ENCODE results near the gene C19orf18. TPM values are rescaled to one million over a fixed set of nuclear protein-coding genes. Genes with fewer than 3 reads are reported as not detected.
"Not testable (repeated sequence)": the region's sequence is repeated elsewhere in the genome, so short reads cannot be mapped to it uniquely, and the experiment has no call there.

C19orf18 gene
- total RNA-seq, 4 donors from 2014 or later: not detected

- Histone ChIP-seq H3K36me3 (peaks cover 0 to 17% of the 10 kb centered on the region in 2 donors), H3K27ac (no peak overlapping the region), H3K27me3 (no peaks in the 10 kb centered on the region), H3K4me3 (replicated peaks in 1 of 3) (no peak overlapping the region), H3K9me3 (no peaks in the 10 kb centered on the region), H3K4me1 (peaks cover 0 to 11% of the 10 kb centered on the region in 2 donors)
- 44 to 75% methylated on average over 21 to 22 of the region's 22 CpGs for WGBS, 2 donors
- TF ChIP-seq CTCF (IDR thresholded peaks at IDR 0.05) (no peak), POLR2A (IDR thresholded peaks at IDR 0.05) (no peak)
- DNase-seq: no peak
- intact Hi-C loops (cut with DNase I): no loop called here
Measured at GRCh38 chr19:58010507-58010906, 36.2 kb upstream of the C19orf18 start.

DNA sequence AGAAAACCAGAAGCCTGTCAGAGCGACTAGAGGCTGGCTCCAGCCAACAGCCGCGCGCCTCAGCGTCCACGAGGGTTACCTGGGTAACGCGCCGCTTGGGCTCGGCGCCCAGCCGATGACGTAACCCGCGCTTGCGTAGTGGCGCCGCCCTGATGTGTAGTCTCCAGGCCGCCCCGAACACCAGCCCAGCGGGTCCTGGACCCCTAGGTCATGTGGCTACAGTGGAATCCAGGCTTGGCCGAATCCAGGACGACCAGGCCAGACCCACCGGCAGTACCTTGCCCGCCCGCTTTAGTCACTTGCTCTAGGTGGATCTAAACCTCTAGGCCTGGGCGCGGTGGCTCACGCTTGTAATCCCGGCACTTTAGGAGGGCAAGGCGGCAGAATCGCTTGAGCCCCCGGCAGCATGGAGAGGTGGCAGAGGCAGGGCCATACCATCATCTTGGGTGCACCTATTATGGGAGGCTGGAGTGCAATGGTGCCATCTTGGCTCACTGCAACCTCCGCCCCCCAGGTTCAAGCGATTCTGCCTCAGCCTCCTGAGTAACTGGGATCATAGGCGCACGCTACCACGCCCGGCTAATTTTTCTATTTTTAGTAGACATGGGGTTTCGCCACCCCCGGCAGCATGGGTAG is 35.5 kb upstream of the C19orf18 start:
- peaks cover 0 to 11% of the 10 kb centered on the region in 2 donors for H3K4me1 ChIP-seq
- peak; percentile 93 to 95 for DNase-seq
- peak overlapping the region in 1 of 3 donors; percentile 32 for H3K4me3 ChIP-seq (replicated peaks in 1 of 3)
- TF ChIP-seq POLR2A (IDR thresholded peaks at IDR 0.05) (peak; percentile 44 to 46), CTCF (IDR thresholded peaks at IDR 0.05) (peak in 1 of 6 experiments; percentile 29)
- no peaks in the 10 kb centered on the region for H3K27me3 ChIP-seq
- H3K36me3 ChIP-seq: peaks cover 0 to 19% of the 10 kb centered on the region in 2 donors
- 9 to 30% methylated on average over 16 to 22 of the region's 41 CpGs for WGBS, 2 donors
- intact Hi-C loops (cut with DNase I): no loop called here
- H3K9me3 ChIP-seq: no peaks in the 10 kb centered on the region
- peak overlapping the region in 2 of 3 donors; percentile 53 to 65 for H3K27ac ChIP-seq

DNA sequence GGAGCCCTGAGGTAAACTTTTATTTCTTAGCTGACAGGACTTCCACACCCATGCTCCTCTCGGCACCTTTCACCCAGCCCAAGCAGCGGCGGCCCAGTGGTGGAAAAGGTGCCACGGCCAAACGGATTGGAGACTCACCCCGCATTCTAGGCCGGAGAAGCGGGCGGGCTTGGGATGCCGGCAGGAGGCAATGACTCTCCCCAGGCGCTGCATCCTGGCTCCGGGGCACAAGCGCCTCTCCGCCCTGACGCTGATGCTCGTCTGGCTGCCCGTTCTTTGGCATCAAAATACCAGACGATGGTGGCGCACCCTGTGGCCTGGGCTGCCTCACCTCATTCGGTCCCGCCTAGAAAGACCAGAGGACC is 34.9 kb upstream of the C19orf18 start:
- TF ChIP-seq CTCF (IDR thresholded peaks at IDR 0.05) (no peak), POLR2A (IDR thresholded peaks at IDR 0.05) (no peak)

DNA sequence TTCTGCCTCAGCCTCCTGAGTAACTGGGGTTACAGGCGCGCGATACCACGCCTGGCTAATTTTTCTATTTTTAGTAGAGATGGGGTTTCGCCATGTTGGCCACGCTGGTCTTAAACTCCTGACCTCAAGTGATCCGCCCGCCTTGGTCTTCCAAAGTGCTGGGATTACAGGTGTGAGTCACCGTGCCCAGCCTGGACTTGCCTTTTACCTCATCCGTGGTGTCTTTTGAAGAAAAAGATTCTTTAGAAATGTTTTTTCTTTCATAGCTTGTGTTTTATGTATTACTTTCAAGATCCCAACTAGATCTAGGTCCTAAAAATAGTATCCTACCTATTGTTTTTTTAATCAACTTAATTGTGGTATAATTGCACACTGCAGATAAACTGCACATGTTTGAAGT is 34.5 kb upstream of the C19orf18 start:
- H3K9me3 ChIP-seq; H3K27ac ChIP-seq; H3K27me3 ChIP-seq; intact Hi-C loops (cut with DNase I); H3K4me3 ChIP-seq (replicated peaks in 1 of 3): not testable (repeated sequence)
- Histone ChIP-seq H3K36me3 (peaks cover 0 to 23% of the 10 kb centered on the region in 2 donors), H3K4me1 (peaks cover 5 to 20% of the 10 kb centered on the region in 2 donors)
- WGBS, 2 donors: 33 to 46% methylated on average over 10 of the region's 10 CpGs
- peak; percentile 25 to 27 for DNase-seq

More for the DNA sequence above, 34.9 kb upstream of the C19orf18 start:
- peak overlapping the region in 1 of 3 donors; percentile 65 for H3K27ac ChIP-seq
- H3K4me3 ChIP-seq (replicated peaks in 1 of 3): peak overlapping the region in 1 of 3 donors; percentile 32
- intact Hi-C loops (cut with DNase I): no loop called here
- no peaks in the 10 kb centered on the region for H3K27me3 ChIP-seq
- H3K36me3 ChIP-seq: peaks cover 0 to 23% of the 10 kb centered on the region in 2 donors
- no peak for DNase-seq
- peaks cover under 1 to 16% of the 10 kb centered on the region in 2 donors for H3K4me1 ChIP-seq
- no peaks in the 10 kb centered on the region for H3K9me3 ChIP-seq
- WGBS, 2 donors: 0 to 2% methylated on average over 13 to 19 of the region's 21 CpGs

DNA sequence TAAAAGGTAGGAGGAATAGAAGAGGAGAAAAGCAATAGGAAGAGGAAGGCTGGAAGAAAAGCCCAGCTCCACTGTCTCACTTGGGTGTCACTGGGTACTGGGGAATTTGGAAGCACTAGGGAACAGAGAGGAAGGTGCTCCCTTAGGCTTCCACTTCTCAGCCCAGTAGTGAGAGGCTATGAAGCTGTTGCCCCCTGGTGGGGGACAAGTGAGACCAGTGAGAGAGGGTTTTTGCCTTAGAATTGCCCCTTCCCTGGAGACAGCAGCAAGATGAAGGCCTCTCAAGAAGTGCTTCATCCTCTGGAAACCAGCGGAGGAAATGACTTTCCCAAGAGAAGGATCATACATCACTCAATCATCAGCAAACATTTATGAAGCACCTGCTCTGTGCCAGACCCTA is 33.0 kb upstream of the C19orf18 start:
- intact Hi-C loops (cut with DNase I): no loop called here
- no peak for DNase-seq
- WGBS, 2 donors: 86 to 95% methylated on average over 1 of the region's 1 CpG
- H3K9me3 ChIP-seq: no peaks in the 10 kb centered on the region
- H3K36me3 ChIP-seq: peaks cover 0 to 23% of the 10 kb centered on the region in 2 donors
- TF ChIP-seq POLR2A (IDR thresholded peaks at IDR 0.05) (no peak), CTCF (IDR thresholded peaks at IDR 0.05) (no peak)
- no peaks in the 10 kb centered on the region for H3K27me3 ChIP-seq
- no peak overlapping the region for H3K27ac ChIP-seq
- peaks cover 11 to 25% of the 10 kb centered on the region in 2 donors for H3K4me1 ChIP-seq
- no peak overlapping the region for H3K4me3 ChIP-seq (replicated peaks in 1 of 3)

Data from thyroid gland (tissue), 4 donors.